HEK293 (cell line): Measurements from ENCODE around the gene RBMS3.

Experiments used
- CTCF ChIA-PET: fragments of 350-600 bp; formaldehyde crosslinking; extraction: SDS; loops from one replicate; lab custom pipeline; 2021; ENCODE audit warnings: antibody characterized with exemption; lab: Yijun Ruan, JAX
- POLR2A ChIA-PET: fragments of 300-600 bp; formaldehyde crosslinking; extraction: SDS; loops from one replicate; lab custom pipeline; 2020; ENCODE audit warnings: antibody characterized with exemption, inconsistent platforms; lab: Yijun Ruan, JAX
- H3K27ac ChIP-seq: fragments of 200-500 bp; sonication (Bioruptor generic); 2 replicates; pipeline ENCODE4 v1.5.1; 2014; ENCODE audit warnings: low read depth, low read length, control low read depth, inconsistent platforms; ENCODE audit errors: extremely low read depth
- H3K36me3 ChIP-seq, 2 experiments: fragments of 200-500 bp in 1 of 2; sonication (Bioruptor generic) in 1 of 2; 1 replicate in 1 of 2; 2 replicates in 1 of 2; pipeline ENCODE4 v1.5.1; 2014 to 2017; ENCODE audit warnings: inconsistent platforms in 2 of 2, low read length in 2 of 2; ENCODE audit not compliant: control insufficient read depth in 2 of 2, insufficient read depth in 1 of 2
- H3K4me1 ChIP-seq: fragments of 200-500 bp; sonication (Bioruptor generic); 2 replicates; pipeline ENCODE4 v1.5.1; 2014; ENCODE audit warnings: mild to moderate bottlenecking, low read length, inconsistent platforms; ENCODE audit not compliant: control insufficient read depth, insufficient read depth
- H3K4me3 ChIP-seq: 2 replicates; pipeline ENCODE4 v1.5.1; 2011; ENCODE audit warnings: low read depth, mild to moderate bottlenecking, control low read depth, low read length, moderate library complexity
- H3K9me3 ChIP-seq: fragments of 200-500 bp; sonication (Bioruptor generic); 2 replicates; pipeline ENCODE4 v1.5.1; 2014; ENCODE audit warnings: low read depth, low read length, inconsistent platforms; ENCODE audit not compliant: control insufficient read depth, insufficient read depth
- BCL11A ChIP-seq: fragments of 450-650 bp; formaldehyde crosslinking; IDR thresholded peaks from 2 replicates; pipeline ENCODE4 v1.5.1; 2016; ENCODE audit warnings: low read depth, missing biosample characterization, missing genetic modification characterization
- ELK4 ChIP-seq: IDR thresholded peaks from 2 replicates; pipeline ENCODE4 v1.6.1; 2011; ENCODE audit warnings: mild to moderate bottlenecking, low read depth, low read length, borderline replicate concordance
- IKZF3 ChIP-seq: fragments of 450-650 bp; IDR thresholded peaks from 2 replicates; pipeline ENCODE4 v1.5.0; 2018; ENCODE audit warnings: missing biosample characterization, mild to moderate bottlenecking, missing genetic modification characterization, moderate library complexity
- KLF10 ChIP-seq: fragments of 450-650 bp; IDR thresholded peaks from 2 replicates; pipeline ENCODE4 v1.5.1; 2018; ENCODE audit warnings: missing biosample characterization, mild to moderate bottlenecking, missing genetic modification characterization
- MZF1 ChIP-seq: fragments of 450-650 bp; formaldehyde crosslinking; IDR thresholded peaks from 2 replicates; pipeline ENCODE4 v1.5.1; 2017; ENCODE audit warnings: missing biosample characterization, missing genetic modification characterization, borderline replicate concordance
- SCRT1 ChIP-seq: fragments of 450-650 bp; formaldehyde crosslinking; IDR thresholded peaks from 2 replicates; pipeline ENCODE4 v1.5.1; 2016; ENCODE audit warnings: missing biosample characterization, missing genetic modification characterization, borderline replicate concordance
- SP2 ChIP-seq: fragments of 450-650 bp; formaldehyde crosslinking; IDR thresholded peaks from 2 replicates; pipeline ENCODE4 v1.5.1; 2016; ENCODE audit warnings: missing biosample characterization, missing genetic modification characterization
- YY1 ChIP-seq: fragments of 450-650 bp; formaldehyde crosslinking; IDR thresholded peaks from 2 replicates; pipeline ENCODE4 v1.5.1; 2018; ENCODE audit warnings: missing biosample characterization, missing genetic modification characterization
- YY2 ChIP-seq: fragments of 450-650 bp; formaldehyde crosslinking; IDR thresholded peaks from 2 replicates; pipeline ENCODE4 v1.5.1; 2016; ENCODE audit warnings: missing biosample characterization, missing genetic modification characterization
- ZBTB1 ChIP-seq: fragments of 450-650 bp; formaldehyde crosslinking; IDR thresholded peaks from 2 replicates; pipeline ENCODE4 v1.5.1; 2016; ENCODE audit warnings: missing biosample characterization, missing genetic modification characterization
- ZBTB20 ChIP-seq: fragments of 450-650 bp; formaldehyde crosslinking; IDR thresholded peaks from 2 replicates; pipeline ENCODE4 v1.5.1; 2016; ENCODE audit warnings: missing biosample characterization, missing genetic modification characterization
- ZFHX2 ChIP-seq: fragments of 450-650 bp; formaldehyde crosslinking; conservative IDR thresholded peaks from 2 replicates; pipeline ENCODE4 v1.5.1; 2016; ENCODE audit warnings: missing biosample characterization, missing genetic modification characterization
- ZNF174 ChIP-seq: fragments of 450-650 bp; formaldehyde crosslinking; IDR thresholded peaks from 2 replicates; pipeline ENCODE4 v1.5.0; 2017; ENCODE audit warnings: missing biosample characterization, mild to moderate bottlenecking, missing genetic modification characterization
- ZNF19 ChIP-seq: fragments of 450-650 bp; formaldehyde crosslinking; IDR thresholded peaks from 2 replicates; pipeline ENCODE4; 2016; ENCODE audit warnings: missing biosample characterization, missing genetic modification characterization, low read depth
- ZNF211 ChIP-seq: fragments of 450-650 bp; formaldehyde crosslinking; IDR thresholded peaks from 2 replicates; pipeline ENCODE4 v1.5.1; 2016; ENCODE audit warnings: low read depth, missing biosample characterization, missing genetic modification characterization
- ZNF239 ChIP-seq: fragments of 450-650 bp; formaldehyde crosslinking; IDR thresholded peaks from 2 replicates; pipeline ENCODE4 v1.5.1; 2016; ENCODE audit warnings: missing biosample characterization, missing genetic modification characterization
- ZNF274 ChIP-seq, 2 experiments: fragments of 200-500 bp in 1 of 2; fragments of 450-650 bp in 1 of 2; sonication (Bioruptor generic) in 1 of 2; formaldehyde crosslinking in 1 of 2; IDR thresholded peaks; 2 replicates each; pipeline versions ENCODE4 v1.5.1 to v1.6.1; 2014 to 2016; ENCODE audit warnings: borderline replicate concordance in 1 of 2, inconsistent platforms in 1 of 2, low read length in 1 of 2, missing biosample characterization in 1 of 2, missing genetic modification characterization in 1 of 2
- ZNF433 ChIP-seq: fragments of 450-650 bp; formaldehyde crosslinking; IDR thresholded peaks from 2 replicates; pipeline ENCODE4 v1.5.1; 2016; ENCODE audit warnings: missing biosample characterization, missing genetic modification characterization, low read depth
- ZNF529 ChIP-seq: fragments of 450-650 bp; formaldehyde crosslinking; IDR thresholded peaks from 2 replicates; pipeline ENCODE4 v1.5.1; 2017; ENCODE audit warnings: missing genetic modification characterization, missing biosample characterization; ENCODE audit not compliant: insufficient replicate concordance
- ZNF558 ChIP-seq: fragments of 450-650 bp; formaldehyde crosslinking; IDR thresholded peaks from 2 replicates; pipeline ENCODE4 v1.5.1; 2016; ENCODE audit warnings: missing biosample characterization, missing genetic modification characterization
- ZNF596 ChIP-seq: fragments of 450-650 bp; IDR thresholded peaks from 2 replicates; pipeline ENCODE4 v1.5.0; 2018; ENCODE audit warnings: missing biosample characterization, mild to moderate bottlenecking, missing genetic modification characterization, moderate library complexity
- ZNF621 ChIP-seq: fragments of 450-650 bp; formaldehyde crosslinking; IDR thresholded peaks from 2 replicates; pipeline ENCODE4 v1.5.1; 2017; ENCODE audit warnings: missing biosample characterization, missing genetic modification characterization
- ZNF645 ChIP-seq: fragments of 450-650 bp; formaldehyde crosslinking; IDR thresholded peaks from 2 replicates; pipeline ENCODE4; 2016; ENCODE audit warnings: missing biosample characterization, missing genetic modification characterization
- ZNF660 ChIP-seq: fragments of 450-650 bp; IDR thresholded peaks from 2 replicates; pipeline ENCODE4 v1.5.1; 2018; ENCODE audit warnings: missing biosample characterization, mild to moderate bottlenecking, missing genetic modification characterization
- ZNF677 ChIP-seq: fragments of 450-650 bp; IDR thresholded peaks from 2 replicates; pipeline ENCODE4 v1.5.0; 2018; ENCODE audit warnings: missing biosample characterization, mild to moderate bottlenecking, missing genetic modification characterization, moderate library complexity
- ZNF768 ChIP-seq: fragments of 450-650 bp; formaldehyde crosslinking; IDR thresholded peaks from 2 replicates; pipeline ENCODE4 v1.5.1; 2018; ENCODE audit warnings: missing biosample characterization, mild to moderate bottlenecking, missing genetic modification characterization
- ZNF843 ChIP-seq: fragments of 450-650 bp; formaldehyde crosslinking; IDR thresholded peaks from 2 replicates; pipeline ENCODE4 v1.5.1; 2016; ENCODE audit warnings: missing biosample characterization, missing genetic modification characterization
- ZSCAN4 ChIP-seq: fragments of 450-650 bp; formaldehyde crosslinking; IDR thresholded peaks from 2 replicates; pipeline ENCODE4 v1.5.1; 2017; ENCODE audit warnings: missing biosample characterization, missing genetic modification characterization
- TF ChIP-seq, protein P1 (sequence below): fragments of 450-650 bp; formaldehyde crosslinking; IDR thresholded peaks from 2 replicates; pipeline ENCODE4 v1.5.1; 2017; ENCODE audit warnings: missing biosample characterization, missing genetic modification characterization
- TF ChIP-seq, protein P2 (sequence below): fragments of 450-650 bp; formaldehyde crosslinking; IDR thresholded peaks from 2 replicates; pipeline ENCODE4 v1.5.1; 2016; ENCODE audit warnings: missing biosample characterization, missing genetic modification characterization

Gene RBMS3

DNA sequence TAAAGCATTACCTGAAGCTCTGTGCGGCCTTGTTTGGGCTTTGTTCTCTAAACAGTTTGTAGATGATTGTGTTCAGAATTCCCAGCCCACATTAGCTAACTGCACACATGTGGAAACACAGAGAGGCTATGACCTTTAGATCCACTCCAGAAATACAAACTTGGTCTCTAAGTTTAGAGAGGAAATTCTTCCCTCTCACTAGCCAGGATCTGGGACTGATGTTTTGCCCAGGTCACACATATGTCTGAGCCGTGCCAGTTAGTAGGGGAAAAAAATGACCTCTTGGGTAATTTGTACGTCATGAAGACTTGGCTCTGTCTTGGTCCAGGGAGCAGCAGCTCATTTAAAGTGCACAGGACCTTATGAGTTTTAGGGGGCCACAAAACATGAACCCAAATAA, 223.1 kb downstream of the RBMS3 start:
- Histone ChIP-seq H3K4me3 (no peak overlapping the region), H3K27ac (no peak overlapping the region), H3K36me3 (no peaks in the 10 kb centered on the region), H3K9me3 (no peaks in the 10 kb centered on the region), H3K4me1 (no peaks in the 10 kb centered on the region)
- CTCF ChIA-PET, result no interaction called here
- TF ChIP-seq, protein P1, sequence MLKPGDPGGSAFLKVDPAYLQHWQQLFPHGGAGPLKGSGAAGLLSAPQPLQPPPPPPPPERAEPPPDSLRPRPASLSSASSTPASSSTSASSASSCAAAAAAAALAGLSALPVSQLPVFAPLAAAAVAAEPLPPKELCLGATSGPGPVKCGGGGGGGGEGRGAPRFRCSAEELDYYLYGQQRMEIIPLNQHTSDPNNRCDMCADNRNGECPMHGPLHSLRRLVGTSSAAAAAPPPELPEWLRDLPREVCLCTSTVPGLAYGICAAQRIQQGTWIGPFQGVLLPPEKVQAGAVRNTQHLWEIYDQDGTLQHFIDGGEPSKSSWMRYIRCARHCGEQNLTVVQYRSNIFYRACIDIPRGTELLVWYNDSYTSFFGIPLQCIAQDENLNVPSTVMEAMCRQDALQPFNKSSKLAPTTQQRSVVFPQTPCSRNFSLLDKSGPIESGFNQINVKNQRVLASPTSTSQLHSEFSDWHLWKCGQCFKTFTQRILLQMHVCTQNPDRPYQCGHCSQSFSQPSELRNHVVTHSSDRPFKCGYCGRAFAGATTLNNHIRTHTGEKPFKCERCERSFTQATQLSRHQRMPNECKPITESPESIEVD (tag by site-specific recombination), result no peak
- TF ChIP-seq MZF1 (tag by site-specific recombination), result no peak
- no peak for TF ChIP-seq ZNF677 (tag by site-specific recombination)
- no peak for TF ChIP-seq ZNF211 (tag by site-specific recombination)
- no peak for TF ChIP-seq ZNF274 (IDR thresholded peaks at IDR 0.05; ENCODE audit: low read length)
- no peak for TF ChIP-seq ZNF274 (tag by site-specific recombination; IDR thresholded peaks at IDR 0.05; ENCODE audit: borderline replicate concordance)
- no peak for TF ChIP-seq SCRT1 (tag by site-specific recombination)
- no peak for TF ChIP-seq ZNF660 (tag by site-specific recombination)
- TF ChIP-seq ZSCAN4 (tag by site-specific recombination), result no peak
- no peak for TF ChIP-seq ZNF19 (tag by site-specific recombination)
- no peak for TF ChIP-seq SP2
- no peak for TF ChIP-seq ZNF621 (tag by site-specific recombination)
- TF ChIP-seq KLF10 (tag by site-specific recombination), result no peak
- TF ChIP-seq ZFHX2 (tag by site-specific recombination), result no peak
- TF ChIP-seq IKZF3 (tag by site-specific recombination), result no peak
- POLR2A ChIA-PET, result no interaction called here

DNA sequence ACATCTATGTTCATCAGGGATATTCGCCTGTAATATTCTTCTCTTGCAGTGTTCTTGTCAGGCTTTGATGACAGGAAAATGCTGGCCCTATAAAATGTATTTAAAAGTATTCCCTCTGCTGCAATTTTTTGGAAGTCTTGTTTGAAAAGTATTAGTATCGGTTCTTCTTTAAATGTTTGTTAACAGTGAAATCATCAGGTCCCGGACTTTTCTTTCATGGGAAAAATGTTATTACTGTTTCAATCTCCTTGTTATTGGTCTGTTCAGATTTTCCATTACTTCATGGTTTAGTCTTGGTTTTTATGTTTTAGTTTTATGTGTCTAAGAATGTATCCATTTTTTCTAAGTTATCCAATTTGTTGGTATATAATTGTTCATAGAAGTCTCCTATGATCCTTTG, 225.6 kb downstream of the RBMS3 start:
- H3K36me3 ChIP-seq, result no peaks in the 10 kb centered on the region
- TF ChIP-seq YY2 (tag by site-specific recombination) (no peak), YY1 (no peak), ELK4 (no peak), ZNF843 (tag by site-specific recombination) (no peak), ZNF558 (tag by site-specific recombination) (no peak), ZNF645 (tag by site-specific recombination) (no peak), ZSCAN4 (tag by site-specific recombination) (no peak), ZNF239 (tag by site-specific recombination) (no peak), ZNF768 (no peak), ZNF596 (tag by site-specific recombination) (no peak), ZNF174 (tag by site-specific recombination) (no peak), BCL11A (no peak), ZBTB1 (tag by site-specific recombination) (no peak), ZBTB20 (tag by site-specific recombination) (no peak), ZNF529 (tag by site-specific recombination) (no peak), ZNF660 (tag by site-specific recombination) (no peak), ZNF433 (tag by site-specific recombination) (no peak)
- TF ChIP-seq, protein P2, sequence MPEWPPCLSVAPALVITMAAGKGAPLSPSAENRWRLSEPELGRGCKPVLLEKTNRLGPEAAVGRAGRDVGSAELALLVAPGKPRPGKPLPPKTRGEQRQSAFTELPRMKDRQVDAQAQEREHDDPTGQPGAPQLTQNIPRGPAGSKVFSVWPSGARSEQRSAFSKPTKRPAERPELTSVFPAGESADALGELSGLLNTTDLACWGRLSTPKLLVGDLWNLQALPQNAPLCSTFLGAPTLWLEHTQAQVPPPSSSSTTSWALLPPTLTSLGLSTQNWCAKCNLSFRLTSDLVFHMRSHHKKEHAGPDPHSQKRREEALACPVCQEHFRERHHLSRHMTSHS (tag by site-specific recombination), result no peak
- CTCF ChIA-PET, result no interaction called here
- H3K4me3 ChIP-seq, result no peak overlapping the region
- H3K9me3 ChIP-seq, result no peaks in the 10 kb centered on the region
- no peak overlapping the region for H3K27ac ChIP-seq
- POLR2A ChIA-PET, result no interaction called here
- H3K4me1 ChIP-seq, result no peaks in the 10 kb centered on the region
